HG03460 (cell line): ENCODE data around the gene SH3TC1.

Experiments
- ATAC-seq: cut with Tn5 transposase; IDR thresholded peaks from one replicate; pipeline ENCODE4 v1.9.1; 2021; ENCODE audit not compliant: unreplicated experiment

Gene SH3TC1

DNA sequence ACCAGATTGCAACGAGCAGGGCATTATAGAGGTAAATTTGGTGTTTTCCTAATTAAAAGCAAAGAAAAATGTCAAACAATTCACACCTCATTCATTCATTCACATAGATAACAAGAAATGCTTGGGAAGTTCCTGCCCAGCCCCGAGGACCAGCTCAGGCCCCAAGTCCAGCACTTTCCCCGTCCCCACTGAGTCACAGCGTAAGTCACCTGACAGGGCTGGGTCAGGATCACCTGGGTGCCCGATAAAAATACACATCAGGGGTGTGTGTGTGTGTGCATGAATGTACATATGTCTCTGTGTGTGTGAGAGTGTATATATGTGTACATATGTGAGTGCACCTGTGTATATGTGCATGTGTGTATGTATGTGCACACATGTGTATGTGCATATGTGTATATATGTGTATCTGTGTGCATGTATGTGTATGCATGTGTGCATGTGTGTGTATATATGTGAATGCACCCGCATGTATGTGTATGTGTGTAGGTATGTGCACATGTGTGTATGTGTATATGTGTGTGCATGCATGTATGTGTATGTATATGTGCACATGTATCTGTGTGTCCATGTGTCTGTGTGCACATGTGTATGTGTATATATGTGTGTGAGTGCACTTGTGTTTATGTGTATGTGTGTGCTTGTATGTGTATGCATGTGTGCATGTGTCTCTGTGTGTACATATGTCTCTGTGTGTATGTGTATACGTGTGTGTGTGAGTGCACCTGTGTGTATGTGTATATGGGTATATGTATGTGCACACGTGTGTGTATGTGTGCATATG is 18.6 kb upstream of the SH3TC1 start:
- no peak for ATAC-seq

DNA sequence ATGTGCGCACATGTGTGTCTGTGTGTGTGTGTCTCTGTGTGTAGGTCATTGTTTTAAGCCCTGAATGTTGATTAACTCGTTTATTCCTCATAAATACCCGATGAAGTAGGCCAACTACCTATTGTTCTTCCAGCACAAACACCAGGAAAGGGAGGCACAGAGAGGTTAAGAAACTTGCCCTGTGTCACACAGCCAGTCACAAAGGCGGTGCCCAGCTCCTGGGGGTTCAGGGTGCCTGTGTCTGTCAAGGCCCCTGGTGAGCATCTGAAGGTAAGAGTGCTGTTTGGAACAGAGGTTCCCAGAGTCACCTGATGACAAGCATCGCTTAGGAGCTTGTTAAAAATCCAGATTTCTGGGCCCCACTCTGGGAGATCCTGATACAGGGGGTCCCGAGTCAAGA is 18.0 kb upstream of the SH3TC1 start:
- no peak for ATAC-seq

DNA sequence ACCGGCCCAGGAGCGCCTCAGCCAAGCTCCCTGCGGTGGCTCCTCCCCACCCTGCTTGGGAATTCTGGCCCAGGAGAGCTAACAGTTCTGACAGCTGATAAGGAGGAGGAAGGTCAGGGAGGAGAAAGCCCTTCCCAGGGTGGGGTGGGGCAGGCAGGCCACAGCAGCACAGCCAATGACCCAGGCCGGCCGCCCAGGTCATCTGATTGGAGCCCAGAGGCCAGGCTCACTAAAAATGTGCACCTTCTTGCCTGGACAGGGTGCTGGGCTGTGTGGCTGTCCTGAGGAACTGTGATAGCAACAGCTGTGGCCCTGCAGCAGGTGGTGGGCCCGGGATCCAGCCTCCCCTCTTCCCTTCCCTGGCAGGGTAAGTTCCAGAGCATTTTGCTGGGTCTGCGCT is 17.2 kb upstream of the SH3TC1 start:
- ATAC-seq, result no peak

DNA sequence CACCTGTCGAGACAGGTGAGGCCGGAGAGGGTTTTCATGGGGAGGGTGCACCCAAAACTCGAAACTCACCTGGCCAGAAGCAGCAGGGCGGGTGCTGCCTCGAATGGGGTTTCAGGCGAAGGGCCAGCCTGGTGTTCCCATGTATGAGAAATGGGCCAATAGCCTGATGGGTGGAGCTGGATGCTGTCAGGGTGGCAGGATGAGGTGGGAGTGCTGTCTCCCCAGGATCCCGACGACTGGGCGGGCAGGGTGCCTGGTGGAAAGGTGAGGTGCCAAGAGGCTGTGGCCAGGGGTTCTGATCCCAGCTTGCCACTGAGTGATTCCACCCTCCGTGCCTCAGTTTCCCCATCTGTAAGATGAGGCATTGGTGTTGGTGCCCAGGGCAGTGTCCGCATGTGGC is 16.8 kb upstream of the SH3TC1 start:
- ATAC-seq, result no peak

DNA sequence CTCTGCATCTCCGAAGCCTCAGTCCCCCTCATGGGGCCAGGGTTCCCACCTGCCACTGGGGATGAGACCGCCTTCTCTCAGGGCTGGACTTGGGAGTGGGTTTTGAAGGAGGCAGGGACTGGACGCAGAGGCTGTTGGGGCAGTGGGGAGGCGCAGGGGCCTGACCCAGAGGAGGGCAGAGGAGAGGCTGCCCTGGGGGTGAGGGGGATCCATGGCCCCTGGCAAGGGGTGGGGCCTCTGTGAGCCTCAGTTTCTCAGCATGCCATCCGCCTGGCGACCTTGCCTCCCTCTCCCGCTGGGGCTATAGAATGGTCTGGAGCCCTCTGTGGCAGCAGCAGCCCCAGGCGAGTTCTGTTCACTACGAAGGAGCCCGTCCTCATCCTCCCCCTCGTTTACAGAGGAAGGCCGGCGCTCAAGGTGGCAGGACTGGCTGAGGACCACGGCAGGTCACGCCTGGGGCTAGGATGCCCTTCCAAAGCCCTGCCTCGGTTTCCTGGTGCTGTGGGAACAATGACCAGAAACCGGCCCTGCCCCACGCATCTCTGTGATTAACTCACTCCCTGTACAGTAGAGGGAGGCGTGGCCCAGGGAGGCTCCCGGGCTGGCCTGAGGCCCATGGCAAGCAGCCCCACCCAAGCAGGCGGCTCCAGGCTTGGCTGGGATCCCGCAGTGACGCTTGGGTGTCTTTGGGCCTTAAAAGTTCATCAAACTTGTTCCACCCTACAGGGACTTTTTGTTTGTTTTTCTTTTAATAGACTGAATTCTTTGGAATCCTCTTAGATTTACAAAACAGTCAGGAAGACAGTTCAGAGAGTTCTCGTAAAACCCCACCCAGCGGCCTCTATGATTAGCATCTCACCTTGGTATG is 16.0 kb upstream of the SH3TC1 start:
- no peak for ATAC-seq

DNA sequence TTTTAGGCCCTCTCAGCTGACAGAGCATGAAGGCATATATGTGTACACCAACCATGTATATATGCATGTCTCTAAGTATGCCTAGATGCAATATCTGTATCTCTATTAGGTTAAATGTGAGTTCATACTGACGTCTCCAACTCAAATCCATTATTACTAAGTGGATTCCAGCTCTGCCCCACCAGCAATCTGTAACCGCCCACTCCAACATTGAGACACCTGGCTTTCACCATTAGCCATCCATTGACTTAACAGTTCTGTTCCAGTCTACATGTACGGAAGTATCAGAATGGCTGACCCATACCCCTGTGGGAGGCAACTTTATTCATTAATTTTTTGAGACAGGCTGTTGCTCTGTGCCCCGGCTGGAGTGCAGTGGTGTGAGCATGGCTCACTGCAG is 15.0 kb upstream of the SH3TC1 start:
- no peak for ATAC-seq

DNA sequence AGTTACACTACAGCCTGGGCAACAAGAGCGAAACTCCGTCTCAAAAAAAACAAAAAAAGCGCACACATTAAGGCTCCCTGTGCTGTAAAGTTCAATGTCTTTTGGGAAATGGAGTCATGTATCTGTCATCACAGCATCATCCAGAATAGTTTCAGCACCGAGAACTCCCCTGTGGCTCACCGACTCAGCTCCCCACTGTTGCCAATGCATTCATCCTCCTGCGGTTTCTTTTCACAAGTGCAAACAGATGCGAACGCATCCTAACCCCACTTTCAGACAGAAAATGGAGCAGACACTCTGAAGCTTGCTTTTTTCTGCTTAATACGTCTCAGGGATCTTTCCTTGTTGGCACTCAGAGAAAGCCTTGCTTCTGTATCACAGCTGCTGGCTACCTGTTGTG is 13.8 kb upstream of the SH3TC1 start:
- no peak for ATAC-seq

DNA sequence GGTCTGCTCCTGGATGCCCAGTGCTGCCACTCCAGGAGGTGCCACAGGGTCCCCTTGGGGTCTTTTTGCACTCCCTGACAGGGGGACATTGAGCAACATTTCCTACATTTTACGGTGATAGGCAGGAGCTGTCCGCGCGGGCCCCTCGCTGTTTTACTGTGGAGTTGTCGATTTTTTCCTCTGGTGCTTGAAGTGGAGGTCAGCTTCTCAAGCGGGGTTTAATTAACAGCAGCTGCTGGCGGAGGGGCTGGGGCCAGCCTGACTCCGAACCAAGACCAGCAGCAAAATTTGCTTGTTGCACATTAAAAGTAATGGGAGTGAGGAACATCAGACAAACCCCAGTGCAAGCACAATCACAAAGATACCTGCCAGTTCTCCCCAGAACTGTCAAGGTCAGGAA is 13.2 kb upstream of the SH3TC1 start:
- ATAC-seq, result no peak

DNA sequence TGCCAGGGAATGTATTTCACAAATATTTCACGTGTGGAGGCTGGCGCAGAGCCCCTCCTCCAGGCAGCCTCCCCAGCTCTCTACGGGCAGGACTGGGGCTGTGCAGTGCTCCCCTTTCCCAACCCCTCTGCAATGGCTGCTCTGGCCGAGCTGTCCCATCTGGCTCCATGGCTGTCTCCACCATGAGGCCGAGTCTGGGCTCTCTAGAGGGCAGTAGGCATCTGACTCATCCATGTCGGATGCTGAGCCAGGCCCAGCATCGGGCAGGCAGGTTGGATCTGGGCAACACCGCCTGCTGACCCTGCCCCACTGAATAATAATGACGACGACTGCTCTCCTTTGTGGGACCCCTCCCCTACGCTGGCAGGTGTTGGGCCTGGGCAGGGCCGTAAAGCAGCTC is 11.0 kb upstream of the SH3TC1 start:
- no peak for ATAC-seq

DNA sequence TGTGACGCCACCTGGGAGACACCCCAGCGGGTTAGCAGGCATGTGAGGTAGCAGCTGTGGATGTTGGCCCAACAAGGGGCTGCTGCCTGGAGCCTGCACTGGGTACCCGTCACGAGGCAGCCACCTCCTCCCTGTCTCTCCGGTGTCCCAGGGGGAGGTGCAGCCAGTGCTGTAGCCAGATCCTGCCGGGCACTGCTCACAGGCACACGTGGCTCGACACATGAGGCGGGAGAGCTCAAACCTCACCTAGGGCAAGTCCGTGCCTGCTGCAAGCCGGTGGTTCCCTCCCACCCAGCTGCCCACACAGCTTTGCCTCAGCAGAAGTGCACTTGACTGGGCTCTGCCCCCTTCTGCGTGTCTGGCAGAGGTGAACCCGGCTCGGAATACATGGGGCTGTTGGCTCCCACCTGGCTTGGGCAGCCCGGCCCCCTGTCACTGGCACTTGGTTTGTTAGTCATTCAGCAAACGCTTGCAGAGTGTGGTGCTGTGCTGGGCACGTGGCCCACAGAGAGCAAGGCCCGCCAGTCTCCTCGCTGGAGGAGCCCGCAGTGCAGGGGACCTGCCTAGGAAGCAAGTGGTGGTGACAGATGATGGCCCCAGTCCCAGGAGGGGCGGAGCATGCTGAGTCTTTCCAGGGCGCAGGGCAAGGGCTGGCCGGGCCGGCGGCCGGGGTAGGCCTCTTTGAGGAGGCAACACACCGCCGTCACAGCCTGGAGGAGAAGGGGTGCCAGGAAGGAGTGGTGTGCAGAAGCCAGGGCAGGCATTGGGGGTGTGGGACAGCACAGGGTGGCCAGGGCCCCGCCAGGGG is 10.1 kb upstream of the SH3TC1 start:
- ATAC-seq, result no peak

DNA sequence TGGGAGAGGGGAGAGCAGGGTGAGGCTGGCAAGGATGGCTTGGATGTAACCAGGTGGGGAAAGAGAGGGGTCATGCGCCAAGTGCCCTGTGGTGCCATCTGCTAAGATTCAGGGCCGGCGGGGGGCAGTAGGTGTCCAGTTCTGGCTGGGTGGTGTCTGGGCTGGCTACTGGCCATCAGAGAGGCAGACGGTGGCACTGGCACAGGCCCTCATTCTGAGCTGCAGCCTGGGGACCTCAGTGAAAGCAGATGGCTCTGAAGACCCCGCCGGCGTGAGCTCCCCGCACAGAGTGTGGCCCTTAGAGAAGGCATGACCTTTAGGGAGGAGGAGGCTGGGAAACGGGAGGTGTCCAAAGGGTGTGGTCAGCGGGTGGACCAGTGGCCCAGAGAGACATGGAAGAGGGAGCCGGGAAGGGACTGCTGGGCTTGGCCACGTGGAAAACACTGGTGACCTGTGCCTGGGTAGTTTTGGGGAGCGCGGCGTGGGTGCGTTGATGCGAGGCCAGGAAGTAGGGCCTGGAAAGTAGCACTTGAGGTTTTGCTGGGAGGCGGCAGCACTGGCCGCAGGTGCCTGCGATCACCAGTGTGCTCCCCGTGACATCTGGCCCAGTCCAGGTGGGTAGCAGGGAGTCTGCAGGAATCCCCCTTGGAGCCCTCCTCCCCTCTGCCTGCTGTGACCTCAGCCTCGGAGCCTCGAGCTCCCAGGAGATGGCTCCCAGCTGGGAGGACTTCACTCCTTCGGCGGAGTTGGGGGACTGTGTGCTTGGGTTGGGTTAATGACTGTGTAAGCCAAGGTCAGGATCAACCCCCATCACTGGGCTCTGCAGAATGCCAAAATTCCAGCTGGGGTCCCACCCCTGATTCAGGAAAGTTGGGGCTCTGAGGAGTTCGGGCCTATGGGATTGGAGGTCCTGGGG is 9.3 kb upstream of the SH3TC1 start:
- no peak for ATAC-seq

DNA sequence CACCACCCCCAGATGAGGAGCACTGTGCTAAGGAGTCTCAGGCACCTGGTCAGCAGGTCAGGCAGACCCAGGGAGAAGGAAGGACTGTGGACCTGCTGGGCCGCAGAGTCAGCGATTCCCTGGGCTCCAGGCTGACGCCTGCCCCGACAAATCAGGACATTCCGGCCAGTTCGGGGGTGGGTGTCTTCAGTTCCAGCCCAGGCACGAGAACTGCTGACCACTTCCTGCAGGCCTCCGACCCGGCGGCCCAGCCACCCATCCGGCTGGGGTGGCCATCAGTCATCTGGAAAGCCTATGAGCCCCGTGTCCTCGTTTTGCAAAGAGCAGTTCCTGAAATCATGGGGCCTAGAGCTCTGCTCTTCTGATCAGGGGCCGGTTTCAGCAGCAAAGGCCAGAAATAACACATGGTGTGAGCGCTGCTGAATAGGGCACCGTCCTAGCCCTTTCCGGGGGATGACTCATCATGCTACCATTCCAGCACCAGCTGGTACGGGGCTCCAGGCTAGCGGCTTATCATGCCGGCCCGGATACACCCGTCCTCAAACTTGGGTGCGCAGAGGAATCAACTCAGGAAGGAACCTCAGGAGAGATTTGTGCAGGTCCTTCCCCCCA is 7.8 kb upstream of the SH3TC1 start:
- peak; percentile 55 for ATAC-seq

DNA sequence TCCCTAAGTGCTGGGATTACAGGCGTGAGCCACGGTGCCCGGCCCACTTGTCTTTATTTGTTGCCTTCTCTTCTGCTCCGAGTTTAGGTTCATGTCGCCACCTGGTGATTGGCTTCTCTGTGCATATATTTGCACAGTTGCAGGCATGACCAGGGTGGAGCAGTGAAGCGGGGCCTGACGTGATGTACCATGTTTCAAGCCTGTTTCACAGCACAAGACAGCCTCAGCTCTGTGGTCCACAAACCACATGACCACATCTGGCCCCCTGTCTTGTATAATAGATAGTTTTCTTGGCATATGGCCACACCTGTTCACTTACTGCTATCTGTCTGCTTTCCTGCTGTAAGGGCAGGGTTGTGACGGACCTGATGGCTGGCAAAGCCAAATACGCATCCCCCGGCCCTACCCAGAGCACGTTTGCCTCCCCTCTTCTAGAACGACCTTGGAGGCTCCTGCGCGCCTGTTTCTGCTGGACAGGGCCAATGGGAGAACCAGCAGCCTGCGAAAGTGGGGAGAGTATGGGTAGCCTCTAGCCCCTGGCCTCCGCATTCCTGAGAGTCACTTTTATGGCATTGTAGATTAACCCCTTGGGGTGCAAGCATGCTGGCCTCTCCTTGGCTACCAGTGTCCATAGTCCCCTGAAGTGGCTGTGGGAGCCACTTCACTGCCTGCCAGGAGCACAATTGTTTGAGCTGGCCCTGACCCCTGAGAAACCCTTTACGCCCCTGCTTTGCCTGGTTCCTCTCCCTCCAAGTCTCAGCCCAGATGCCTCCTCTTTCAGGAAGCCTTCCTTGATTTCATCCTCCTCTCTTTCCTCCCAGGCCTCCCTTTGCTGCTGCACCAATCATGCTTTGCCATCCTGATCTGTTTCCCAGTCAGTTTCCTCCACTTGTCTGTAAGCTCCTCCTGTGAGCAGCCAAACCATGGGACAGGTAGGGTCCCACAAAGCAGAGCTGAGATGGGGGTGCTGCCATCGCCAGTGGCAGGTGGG is 6.0 kb upstream of the SH3TC1 start:
- ATAC-seq, result peak; percentile 88

DNA sequence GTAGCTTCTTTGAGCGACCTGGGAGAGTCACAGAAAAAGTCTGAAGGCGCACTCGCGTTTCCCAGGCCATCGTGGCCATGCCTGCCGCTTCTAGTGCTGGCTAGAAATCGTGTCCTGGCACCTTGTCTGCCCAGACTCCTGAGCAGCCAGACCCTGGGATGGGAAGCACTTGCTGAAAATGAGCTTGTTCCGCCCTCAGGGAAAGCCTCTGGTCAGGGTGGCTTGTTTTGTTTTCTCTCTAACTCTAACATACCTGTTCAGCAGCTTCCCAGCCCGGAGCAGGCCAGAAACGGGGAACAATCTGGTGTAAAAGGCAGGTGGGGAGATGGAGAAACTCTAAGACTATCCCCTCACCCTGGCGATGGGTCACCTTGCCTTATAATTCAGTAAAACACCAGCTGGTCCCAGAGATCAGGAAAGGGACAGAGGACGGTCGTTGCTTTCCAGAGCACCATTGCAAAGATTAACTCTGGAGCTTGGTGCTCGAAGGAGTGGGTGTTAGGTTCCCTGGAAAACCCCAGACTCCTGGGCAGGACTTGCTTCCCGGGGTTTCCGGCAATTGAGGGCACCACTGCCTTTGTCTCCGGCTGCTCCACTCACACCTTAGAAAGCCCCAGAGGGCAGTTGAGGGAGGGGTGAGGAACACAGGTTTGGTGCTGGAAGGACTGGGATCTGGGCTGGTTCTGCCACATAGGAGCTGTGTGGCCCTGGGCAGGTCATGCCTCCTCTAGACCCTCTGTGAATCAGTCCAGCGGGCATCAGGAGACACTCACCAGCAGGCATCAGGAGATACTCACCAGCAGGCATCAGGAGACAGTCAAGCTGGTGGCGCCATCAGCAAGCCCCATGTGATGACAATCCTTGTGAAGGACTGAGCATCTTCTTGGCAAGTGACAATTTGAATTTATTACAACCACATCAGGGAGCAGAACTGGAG is 4.5 kb upstream of the SH3TC1 start:
- no peak for ATAC-seq

DNA sequence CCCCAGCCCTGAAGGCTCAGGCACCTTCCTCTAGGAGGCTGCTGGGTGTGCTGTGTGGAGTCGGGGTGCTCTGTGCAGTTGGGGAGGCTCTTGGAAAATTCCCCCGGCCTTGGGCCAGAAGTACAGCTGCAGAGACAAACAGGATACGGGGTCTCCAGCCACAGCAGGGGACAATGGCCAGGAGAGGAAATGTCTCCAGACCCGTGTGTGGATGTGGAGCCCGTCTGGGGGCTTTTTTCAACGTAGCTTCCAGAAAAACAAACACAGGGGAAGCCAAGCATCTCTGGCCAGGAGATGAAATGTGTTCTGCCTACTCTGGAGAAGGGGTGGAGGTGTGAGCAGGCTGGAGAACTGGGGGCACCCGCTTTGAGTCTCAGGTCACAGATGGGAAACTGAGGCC is 3.7 kb upstream of the SH3TC1 start:
- no peak for ATAC-seq

DNA sequence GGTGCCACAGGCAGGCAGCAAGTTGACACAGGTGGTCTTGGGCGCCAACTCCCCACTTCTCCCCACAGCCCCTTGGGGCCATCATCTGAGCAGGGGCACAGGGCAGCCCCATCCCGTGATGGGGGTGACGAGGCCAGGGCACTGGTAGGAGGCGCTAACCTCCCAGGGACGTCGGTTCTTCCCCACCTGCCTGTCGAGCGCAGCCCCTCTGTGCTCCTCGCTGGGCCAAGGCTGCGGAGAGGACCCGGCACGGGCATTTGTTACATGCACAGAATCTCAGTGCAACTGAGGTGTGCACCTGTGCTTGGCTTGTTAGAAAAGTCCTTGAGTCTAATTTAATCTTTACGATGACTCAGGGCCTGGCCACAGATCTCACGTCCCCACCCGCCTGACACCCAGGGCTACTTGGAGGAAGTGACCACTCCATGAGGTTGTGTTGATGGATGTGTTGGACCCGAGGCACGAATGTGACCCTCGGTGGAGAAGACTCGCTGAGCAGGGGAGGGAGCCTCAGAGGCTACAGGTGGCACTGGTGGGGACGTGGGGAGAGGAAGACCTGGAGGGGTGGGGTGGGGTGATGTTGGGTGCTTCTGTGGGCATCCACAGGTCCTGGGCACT is 3.1 kb upstream of the SH3TC1 start:
- no peak for ATAC-seq

DNA sequence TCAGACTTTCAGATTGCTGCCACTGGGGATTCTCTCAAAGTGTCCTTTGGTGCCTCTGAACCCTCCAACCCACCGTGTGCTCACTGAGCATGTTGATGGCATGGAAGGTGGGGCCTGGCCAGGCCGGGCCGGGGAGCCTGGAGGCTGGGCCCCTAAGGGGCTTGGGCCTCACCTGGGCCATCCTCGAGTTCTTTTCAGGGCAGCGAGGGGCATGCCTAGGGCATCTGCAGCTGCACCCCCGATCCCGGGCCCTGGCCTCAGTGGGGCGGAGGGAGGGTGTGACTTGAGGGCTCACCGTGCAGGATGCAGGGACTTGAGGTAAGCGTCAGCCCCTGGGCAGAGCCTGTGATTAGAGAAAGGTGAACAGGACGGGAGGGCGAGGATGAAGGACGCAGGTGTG is 1.6 kb upstream of the SH3TC1 start:
- no peak for ATAC-seq
